Prostate gland (tissue), 2 donors: Measurements from ENCODE around the gene IL11RA. TPM values are rescaled to one million over a fixed set of nuclear protein-coding genes. Genes with fewer than 3 reads are reported as not detected.

Experiments
- DNase-seq: peaks from one replicate; pipeline ENCODE4 v3.0.0-alpha.2; 2019; ENCODE audit warnings: low spot score
- H3K27ac ChIP-seq, 2 donors: fragments of 200-600 bp; sonication (generic); 2 replicates each; pipeline ENCODE4 v1.5.1; 2017 to 2019
- H3K27me3 ChIP-seq: fragments of 200-600 bp; sonication (generic); replicated peaks from 2 replicates; pipeline ENCODE4 v1.5.1; 2019; ENCODE audit not compliant: insufficient read depth
- H3K36me3 ChIP-seq, 2 donors: fragments of 200-600 bp; sonication (generic); 1 replicate in 1 of 2; 2 replicates in 1 of 2; pipeline versions ENCODE4 v1.5.1 to v1.8.1; 2017 to 2019
- H3K4me1 ChIP-seq: fragments of 200-600 bp; sonication (generic); replicated peaks from 2 replicates; pipeline ENCODE4 v1.5.1; 2019
- H3K4me3 ChIP-seq, 2 donors: fragments of 200-600 bp; sonication (generic); 2 replicates each; pipeline ENCODE4 v1.5.1; 2017 to 2019
- H3K9me3 ChIP-seq: fragments of 200-600 bp; sonication (generic); 2 replicates; pipeline ENCODE4 v1.5.1; 2017
- CTCF ChIP-seq, 4 experiments: fragments of 200-600 bp in 2 of 4; fragments of 450-650 bp in 2 of 4; sonication (generic) in 2 of 4; IDR thresholded peaks; 1 replicate in 3 of 4; 2 replicates in 1 of 4; pipeline ENCODE4 v1.5.1; 2016 to 2019; ENCODE audit warnings: antibody characterized with exemption in 4 of 4, mild to moderate bottlenecking in 2 of 4, moderate library complexity in 2 of 4
- POLR2A ChIP-seq: fragments of 450-650 bp; IDR thresholded peaks from one replicate; pipeline ENCODE4 v1.6.1; 2016; ENCODE audit warnings: antibody characterized with exemption, mild to moderate bottlenecking
- POLR2AphosphoS5 ChIP-seq: sonication (generic); formaldehyde crosslinking; IDR thresholded peaks from one replicate; pipeline ENCODE4 v1.6.1; 2017; ENCODE audit warnings: antibody characterized with exemption
- WGBS: methylation state at CpG from one replicate; pipeline ENCODE4 v1.1.5; 2018; 5-methylcytosine and 5-hydroxymethylcytosine counted together
- intact Hi-C: fragments of 100-400 bp; cut with DNase I; formaldehyde crosslinking; loops from one replicate; pipeline ENCODE4 v1.14.2; 2022
- total RNA-seq, 2 donors: library from RNA; depleted of rRNA; stranded (reverse); fragments of >200 nt; gene quantifications; one replicate each; pipeline ENCODE4 v1.1.0, GENCODE V29; 2016

Gene IL11RA
- total RNA-seq, 2 donors from 2014 or later, result 25.8 to 73.5 TPM

GRCh38 chr9:34612788-34613390 is 39.1 kb upstream of the IL11RA start:
- WGBS, result 2% methylated on average over 15 of the region's 15 CpGs
- Histone ChIP-seq H3K27ac (peak overlapping the region; percentile 76 to 89), H3K4me1 (peaks cover 4% of the 10 kb centered on the region), H3K36me3 (peaks cover 12 to 14% of the 10 kb centered on the region in 2 donors), H3K27me3 (no peaks in the 10 kb centered on the region), H3K4me3 (peak overlapping the region; percentile 69 to 70), H3K9me3 (no peaks in the 10 kb centered on the region)
- DNase-seq, result peak; percentile 85
- intact Hi-C loops, result loop anchor here (2.0 kb wide), 1 partner anchor 24 kb away; the partner anchor contains the start of gene SIGMAR1
- TF ChIP-seq CTCF (IDR thresholded peaks at IDR 0.05) (peak; percentile 76 to 88 (median 82)), POLR2AphosphoS5 (peak; percentile 35), POLR2A (no peak)

GRCh38 chr9:34615132-34615531 is 36.9 kb upstream of the IL11RA start:
- H3K9me3 ChIP-seq, result no peaks in the 10 kb centered on the region
- H3K27ac ChIP-seq, result no peak overlapping the region
- 74% methylated on average over 2 of the region's 2 CpGs for WGBS
- intact Hi-C loops, result no loop called here
- peaks cover 12 to 14% of the 10 kb centered on the region in 2 donors for H3K36me3 ChIP-seq
- no peak overlapping the region for H3K4me3 ChIP-seq
- H3K27me3 ChIP-seq, result no peaks in the 10 kb centered on the region
- TF ChIP-seq POLR2AphosphoS5, result no peak
- DNase-seq, result no peak
- H3K4me1 ChIP-seq, result peaks cover 11% of the 10 kb centered on the region

DNA sequence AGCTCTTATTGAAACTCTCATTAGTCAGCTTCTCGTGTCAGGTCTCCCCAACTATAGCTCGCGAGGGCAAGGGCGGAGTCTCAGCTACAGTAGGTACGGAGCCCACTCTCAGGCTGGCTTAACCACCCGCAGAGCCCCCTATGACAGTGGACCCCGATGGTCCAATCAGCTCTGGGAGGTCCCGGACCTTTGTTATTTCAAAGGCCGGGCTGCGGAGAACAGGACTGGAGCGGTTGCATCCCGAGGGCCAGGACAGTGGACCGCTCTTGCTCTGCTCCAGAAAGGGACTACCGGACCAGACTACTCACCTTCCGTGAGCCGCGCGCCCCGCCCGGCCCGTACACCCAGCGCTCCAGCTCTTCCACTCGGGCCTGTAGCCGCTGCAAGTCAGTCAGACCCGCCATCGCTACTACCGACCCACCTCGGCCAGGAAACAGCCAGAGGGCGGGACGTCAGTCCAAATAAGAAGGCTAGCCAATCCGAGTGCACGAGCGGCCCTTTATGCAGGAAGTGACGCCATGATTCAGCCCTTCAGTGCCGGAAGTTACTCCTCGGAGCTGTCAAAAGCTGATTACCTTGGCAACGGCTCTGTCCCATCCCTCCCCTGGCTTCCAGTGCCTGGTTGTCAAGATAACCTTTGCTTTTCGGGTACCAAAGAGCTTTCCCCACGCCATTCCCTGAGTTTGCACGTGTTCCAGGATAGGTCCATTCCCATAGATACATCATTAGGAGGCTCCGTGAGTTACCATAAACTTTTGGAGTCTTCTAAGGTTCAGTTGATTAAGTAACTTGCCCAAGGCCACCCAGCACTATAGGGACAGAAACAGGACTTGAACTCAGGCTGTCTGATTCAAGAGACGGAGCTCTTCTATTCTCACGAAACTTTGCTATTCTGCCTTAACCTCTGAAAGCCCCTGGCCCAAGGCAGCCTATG is 31.7 kb upstream of the IL11RA start, which contains the start of gene DCTN3:
Gene DCTN3, minus strand, starts transcription at position 435 of the 934 bp plus-strand sequence. Its CDS starts 31 bp downstream, at position 404.
- intact Hi-C loops, result loop anchor here (5.0 kb wide), 1 partner anchor 82 kb away; no protein-coding TSS in a partner anchor
- Histone ChIP-seq H3K4me3 (peak within 1 kb of the TSS; percentile 60 to 65), H3K27ac (peak within 1 kb of the TSS; percentile 28 to 31), H3K36me3 (peaks cover 12 to 14% of the 10 kb centered on the region in 2 donors), H3K27me3 (peaks cover 14% of the 10 kb centered on the region), H3K9me3 (no peaks in the 10 kb centered on the region), H3K4me1 (peaks cover 7% of the 10 kb centered on the region)
- TF ChIP-seq POLR2AphosphoS5, result peak; percentile 90
- TF ChIP-seq CTCF (IDR thresholded peaks at IDR 0.05), result peak in 1 of 4 experiments; percentile 8
- no peak for TF ChIP-seq POLR2A
- WGBS, result 6% methylated on average over 31 of the region's 43 CpGs
- DNase-seq, result peak; percentile 92

- Histone ChIP-seq H3K4me3 (no peak overlapping the region), H3K4me1 (peaks cover 7% of the 10 kb centered on the region), H3K27me3 (peaks cover 14% of the 10 kb centered on the region), H3K27ac (no peak overlapping the region), H3K36me3 (no peaks in the 10 kb centered on the region), H3K9me3 (no peaks in the 10 kb centered on the region)
- intact Hi-C loops, result loop anchor here (5.0 kb wide), 1 partner anchor 79 kb away; no protein-coding TSS in a partner anchor
- TF ChIP-seq POLR2AphosphoS5 (no peak), CTCF (IDR thresholded peaks at IDR 0.05) (no peak), POLR2A (no peak)
- WGBS, result 13% methylated on average over 55 of the region's 63 CpGs
- DNase-seq, result no peak
Measured at GRCh38 chr9:34623374-34624235, 28.4 kb upstream of the IL11RA start.
